Parathyroid adenoma (tissue), 2 donors: ENCODE measurements around the gene HRK.

Source experiments
- H2AFZ ChIP-seq: fragments of 300-600 bp; sonication (generic); one replicate; pipeline ENCODE4 v1.7.0; 2017; ENCODE audit warnings: antibody characterized with exemption, mild to moderate bottlenecking
- H3K27ac ChIP-seq: fragments of 300-600 bp; sonication (generic); one replicate; pipeline ENCODE4 v1.7.0; 2017
- H3K27me3 ChIP-seq: fragments of 300-600 bp; sonication (generic); one replicate; pipeline ENCODE4 v1.7.0; 2017; ENCODE audit warnings: low read length; ENCODE audit not compliant: control insufficient read depth, insufficient read depth
- H3K36me3 ChIP-seq: fragments of 300-600 bp; sonication (generic); one replicate; pipeline ENCODE4 v1.7.0; 2017; ENCODE audit warnings: low read length; ENCODE audit not compliant: control insufficient read depth, insufficient read depth
- H3K4me1 ChIP-seq: fragments of 300-600 bp; sonication (generic); one replicate; pipeline ENCODE4 v1.7.0; 2017; ENCODE audit warnings: control low read depth
- H3K4me2 ChIP-seq: fragments of 300-600 bp; sonication (generic); one replicate; pipeline ENCODE4 v1.7.0; 2017; ENCODE audit warnings: low read length
- H3K4me3 ChIP-seq: fragments of 300-600 bp; sonication (generic); one replicate; pipeline ENCODE4 v1.7.0; 2017; ENCODE audit warnings: low read depth, low read length
- H3K79me2 ChIP-seq: fragments of 300-600 bp; sonication (generic); one replicate; pipeline ENCODE4 v1.7.0; 2017; ENCODE audit warnings: control low read depth
- H3K9ac ChIP-seq: fragments of 300-600 bp; sonication (generic); one replicate; pipeline ENCODE4 v1.7.0; 2017; ENCODE audit warnings: mild to moderate bottlenecking
- H3K9me3 ChIP-seq: fragments of 300-600 bp; sonication (generic); one replicate; pipeline ENCODE4 v1.7.0; 2017; ENCODE audit warnings: low read length; ENCODE audit not compliant: control insufficient read depth
- CTCF ChIP-seq: fragments of 300-600 bp; sonication (generic); IDR thresholded peaks from one replicate; pipeline ENCODE4 v1.7.0; 2017; ENCODE audit warnings: antibody characterized with exemption, mild to moderate bottlenecking
- donor health status: primary hyperparathyroidism.

The HRK gene

GRCh38 chr12:116859079-116859478, 22.2 kb downstream of the HRK start:
- TF ChIP-seq CTCF, result no peak
- no peak overlapping the region for H2AFZ ChIP-seq
- H3K9me3 ChIP-seq, result no peaks in the 10 kb centered on the region
- no peak overlapping the region for H3K4me2 ChIP-seq
- no peaks in the 10 kb centered on the region for H3K79me2 ChIP-seq
- no peak overlapping the region for H3K9ac ChIP-seq
- H3K4me3 ChIP-seq, result no peak overlapping the region
- no peaks in the 10 kb centered on the region for H3K36me3 ChIP-seq
- H3K27me3 ChIP-seq, result no peaks in the 10 kb centered on the region
- no peaks in the 10 kb centered on the region for H3K4me1 ChIP-seq
- no peak overlapping the region for H3K27ac ChIP-seq

- Histone ChIP-seq H3K9ac (no peak overlapping the region), H3K4me3 (no peak overlapping the region), H3K79me2 (no peaks in the 10 kb centered on the region), H3K27ac (no peak overlapping the region), H3K4me1 (no peaks in the 10 kb centered on the region), H3K9me3 (no peaks in the 10 kb centered on the region), H3K27me3 (no peaks in the 10 kb centered on the region), H2AFZ (no peak overlapping the region), H3K36me3 (no peaks in the 10 kb centered on the region), H3K4me2 (no peak overlapping the region)
- no peak for TF ChIP-seq CTCF
Measured at GRCh38 chr12:116856729-116857128, 24.5 kb downstream of the HRK start.

GRCh38 chr12:116855744-116856470, 25.3 kb downstream of the HRK start:
- no peak overlapping the region for H3K4me3 ChIP-seq
- H3K36me3 ChIP-seq, result no peaks in the 10 kb centered on the region
- H3K27ac ChIP-seq, result no peak overlapping the region
- H3K79me2 ChIP-seq, result no peaks in the 10 kb centered on the region
- no peak overlapping the region for H3K4me2 ChIP-seq
- H3K27me3 ChIP-seq, result no peaks in the 10 kb centered on the region
- H3K9ac ChIP-seq, result no peak overlapping the region
- H3K9me3 ChIP-seq, result no peaks in the 10 kb centered on the region
- H2AFZ ChIP-seq, result no peak overlapping the region
- no peaks in the 10 kb centered on the region for H3K4me1 ChIP-seq
- no peak for TF ChIP-seq CTCF

- Histone ChIP-seq H2AFZ (no peak overlapping the region), H3K9ac (no peak overlapping the region), H3K4me1 (no peaks in the 10 kb centered on the region), H3K9me3 (no peaks in the 10 kb centered on the region), H3K4me3 (no peak overlapping the region), H3K79me2 (no peaks in the 10 kb centered on the region), H3K27me3 (no peaks in the 10 kb centered on the region), H3K36me3 (no peaks in the 10 kb centered on the region), H3K27ac (no peak overlapping the region), H3K4me2 (no peak overlapping the region)
- TF ChIP-seq CTCF, result no peak
Measured at GRCh38 chr12:116853507-116853906, 27.7 kb downstream of the HRK start.

- Histone ChIP-seq H3K27me3 (no peaks in the 10 kb centered on the region), H3K9me3 (no peaks in the 10 kb centered on the region)
Measured at GRCh38 chr12:116852303-116852702, 28.9 kb downstream of the HRK start.

More at GRCh38 chr12:116852303-116852702, 28.9 kb downstream of the HRK start:
- H3K4me1 ChIP-seq, result no peaks in the 10 kb centered on the region
- H3K27ac ChIP-seq, result no peak overlapping the region
- no peak overlapping the region for H3K4me2 ChIP-seq
- TF ChIP-seq CTCF, result no peak
- H3K9ac ChIP-seq, result no peak overlapping the region
- H2AFZ ChIP-seq, result no peak overlapping the region
- H3K36me3 ChIP-seq, result no peaks in the 10 kb centered on the region
- no peak overlapping the region for H3K4me3 ChIP-seq
- no peaks in the 10 kb centered on the region for H3K79me2 ChIP-seq
